Measurements from ENCODE around the gene RASIP1.
"Not testable (repeated sequence)": the region's sequence is repeated elsewhere in the genome, so short reads cannot be mapped to it uniquely, and the experiment has no call there.

RASIP1 gene

DNA sequence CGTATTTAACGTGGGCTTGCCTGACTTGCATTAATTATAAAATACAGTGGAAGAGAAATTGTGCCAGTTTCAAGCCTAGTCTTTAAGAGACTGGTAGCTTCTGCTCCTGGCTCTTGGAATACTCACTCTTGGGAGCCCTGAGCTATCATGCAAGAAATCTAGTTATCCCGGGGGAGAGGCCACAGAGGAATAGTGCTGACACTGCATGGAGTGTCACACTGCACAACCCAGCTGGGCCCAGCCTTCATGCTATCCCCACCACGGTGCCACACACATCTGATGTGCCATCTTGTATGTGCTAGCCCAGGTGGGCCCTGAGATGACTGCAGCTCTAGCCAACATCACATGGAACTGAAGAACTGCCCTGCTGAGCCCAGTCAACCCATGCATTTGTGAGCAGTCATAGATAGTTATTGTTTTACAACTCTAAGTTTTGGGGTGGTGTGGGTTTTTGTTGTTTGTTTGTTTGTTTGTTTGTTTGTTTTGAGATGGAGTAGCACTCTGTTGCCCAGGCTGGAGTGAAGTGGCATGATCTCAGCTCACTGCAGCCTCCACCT, 29.2 kb downstream of the RASIP1 start:
- DNase-seq (ENCODE audit: low read depth) = no peak

DNA sequence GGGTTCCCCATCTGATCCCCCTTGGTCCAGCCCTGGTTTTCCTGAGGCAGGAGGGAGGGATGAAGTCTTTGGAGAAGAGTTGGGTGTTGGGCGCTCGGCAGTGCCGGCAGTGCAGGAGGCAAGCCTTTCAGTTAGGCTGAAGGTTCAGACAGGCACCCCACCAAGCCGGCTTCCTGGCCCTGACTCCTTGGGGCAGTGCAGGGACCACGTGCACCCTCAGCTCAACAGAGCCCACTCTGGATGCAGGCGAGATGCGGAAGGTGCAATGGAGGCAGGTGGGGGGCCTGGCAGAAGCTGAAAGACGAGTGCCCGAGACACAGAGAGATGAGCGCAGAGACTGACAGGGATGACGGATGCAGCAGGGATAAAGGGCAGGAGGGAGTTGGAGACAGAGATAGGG, 31.9 kb downstream of the RASIP1 start:
- no peak for DNase-seq (ENCODE audit: low read depth)

- no peak for DNase-seq (ENCODE audit: low read depth)
Measured at GRCh38 chr19:48705431-48705830, 35.0 kb downstream of the RASIP1 start.

- DNase-seq (ENCODE audit: low read depth) = no peak
Measured at GRCh38 chr19:48703316-48703715, 37.1 kb downstream of the RASIP1 start.

- DNase-seq (ENCODE audit: low read depth) = no peak
Measured at GRCh38 chr19:48702701-48703100, 37.7 kb downstream of the RASIP1 start.

DNA sequence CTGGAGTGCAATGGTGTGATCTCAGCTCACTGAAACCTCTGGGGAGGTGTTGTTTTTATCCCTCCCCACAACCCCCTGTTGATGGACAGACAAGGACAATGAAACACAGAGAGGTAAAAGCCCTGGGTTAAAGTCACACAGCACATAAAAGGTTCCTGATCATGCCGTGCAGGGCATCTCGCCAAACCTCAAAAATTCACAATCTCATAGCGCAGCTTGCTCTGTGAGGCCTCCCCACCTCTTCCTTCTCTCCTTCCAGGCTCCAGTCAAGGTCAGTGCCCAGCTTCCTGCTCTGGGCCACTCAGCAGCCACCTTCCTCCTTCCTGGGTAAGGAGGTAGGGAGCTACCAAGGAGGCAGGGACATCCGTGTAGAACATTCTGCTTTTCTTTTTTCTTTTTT, 42.4 kb downstream of the RASIP1 start:
- peak; percentile 76 for DNase-seq (ENCODE audit: low read depth)

- no peak for DNase-seq (ENCODE audit: low read depth)
Measured at GRCh38 chr19:48696353-48697010, 43.9 kb downstream of the RASIP1 start.

GRCh38 chr19:48695743-48696352, 44.6 kb downstream of the RASIP1 start, which contains the start of gene FUT2:
FUT2 (plus strand) TSS chr19:48695971; CDS start chr19:48702957, 6,986 bp downstream.
- DNase-seq (ENCODE audit: low read depth) = no peak

GRCh38 chr19:48693629-48694028, 46.8 kb downstream of the RASIP1 start:
- DNase-seq (ENCODE audit: low read depth) = not testable (repeated sequence)

GRCh38 chr19:48689449-48689848, 51.0 kb downstream of the RASIP1 start:
- no peak for DNase-seq (ENCODE audit: low read depth)

- no peak for DNase-seq (ENCODE audit: low read depth)
Measured at GRCh38 chr19:48687776-48688175, 52.6 kb downstream of the RASIP1 start.

DNA sequence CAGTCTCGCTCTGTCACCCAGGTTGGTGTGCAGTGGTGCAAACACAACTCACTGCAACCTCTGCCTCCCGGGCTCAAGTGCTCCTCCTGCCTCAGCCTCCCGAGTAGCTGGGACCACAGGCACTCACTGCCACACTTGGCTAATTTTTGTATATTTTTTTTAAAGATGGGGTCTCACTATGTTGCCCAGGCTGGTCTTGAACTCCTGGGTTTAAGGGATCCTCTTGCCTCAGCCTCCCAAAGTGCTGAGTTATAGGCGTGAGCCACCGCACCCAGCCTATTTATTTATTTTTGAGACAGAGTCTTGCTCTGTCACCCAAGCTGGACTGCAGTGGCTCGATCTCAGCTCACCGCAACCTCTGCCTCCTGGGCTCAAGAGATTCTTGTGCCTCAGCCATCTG, 53.8 kb downstream of the RASIP1 start:
- not testable (repeated sequence) for DNase-seq (ENCODE audit: low read depth)

DNA sequence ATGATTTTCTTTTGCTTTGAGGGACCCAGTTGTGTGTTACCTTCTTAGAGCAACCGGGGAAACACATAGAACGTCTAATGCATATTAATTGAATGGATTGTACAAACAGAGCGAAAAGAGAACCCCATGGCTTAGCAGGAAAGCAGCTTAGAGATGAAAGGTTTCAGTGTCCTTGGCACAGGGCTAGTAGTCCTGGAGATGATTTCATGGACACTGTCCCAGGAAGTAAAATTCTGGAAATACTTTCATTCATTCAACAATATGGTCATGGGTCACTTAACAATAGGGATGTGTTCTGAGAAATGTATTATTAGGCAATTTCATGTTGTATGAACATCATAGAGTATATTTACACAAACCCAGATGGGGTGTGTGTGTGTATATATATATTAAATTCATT, 54.3 kb downstream of the RASIP1 start:
- peak; percentile 14 for DNase-seq (ENCODE audit: low read depth)

- DNase-seq (ENCODE audit: low read depth) = no peak
Measured at GRCh38 chr19:48685583-48685982, 54.8 kb downstream of the RASIP1 start.

DNA sequence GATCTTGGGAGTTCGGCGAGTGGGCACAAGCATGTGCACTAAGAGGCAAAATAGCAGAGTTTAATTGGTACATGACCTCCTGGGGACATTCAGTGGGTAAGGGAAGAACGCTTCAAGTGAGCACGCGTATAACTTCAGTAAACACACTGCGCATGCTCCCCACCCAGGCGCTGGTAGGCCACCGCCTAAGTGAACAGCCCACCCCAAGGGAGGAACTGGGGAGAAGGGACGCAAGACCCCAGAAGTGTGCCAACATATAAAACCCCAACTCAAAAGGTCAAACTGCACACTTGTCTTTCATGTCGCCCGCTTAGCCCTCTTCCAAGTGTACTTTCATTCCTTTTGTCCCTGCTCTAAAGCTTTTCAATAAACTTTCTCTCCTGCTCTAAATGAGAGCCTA, 57.1 kb downstream of the RASIP1 start:
- DNase-seq (ENCODE audit: low read depth) = peak; percentile 33

DNA sequence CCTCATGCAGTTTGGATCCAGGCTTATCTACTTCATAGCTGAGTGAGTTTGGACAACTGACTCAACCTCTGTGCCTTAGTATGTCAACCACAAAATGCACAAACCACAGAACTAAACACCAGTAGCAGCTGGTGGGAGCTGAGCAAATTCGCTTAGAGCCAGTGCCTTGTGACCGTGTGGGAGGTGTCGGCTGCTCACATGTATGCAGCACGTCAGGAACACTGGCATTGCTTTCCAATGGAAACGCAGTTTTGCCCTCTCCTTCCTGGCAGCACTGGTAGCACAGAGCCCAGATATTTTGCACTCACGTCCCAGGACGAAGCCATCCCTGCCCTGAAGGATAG, 59.3 kb downstream of the RASIP1 start:
- peak; percentile 69 for DNase-seq (ENCODE audit: low read depth)

DNA sequence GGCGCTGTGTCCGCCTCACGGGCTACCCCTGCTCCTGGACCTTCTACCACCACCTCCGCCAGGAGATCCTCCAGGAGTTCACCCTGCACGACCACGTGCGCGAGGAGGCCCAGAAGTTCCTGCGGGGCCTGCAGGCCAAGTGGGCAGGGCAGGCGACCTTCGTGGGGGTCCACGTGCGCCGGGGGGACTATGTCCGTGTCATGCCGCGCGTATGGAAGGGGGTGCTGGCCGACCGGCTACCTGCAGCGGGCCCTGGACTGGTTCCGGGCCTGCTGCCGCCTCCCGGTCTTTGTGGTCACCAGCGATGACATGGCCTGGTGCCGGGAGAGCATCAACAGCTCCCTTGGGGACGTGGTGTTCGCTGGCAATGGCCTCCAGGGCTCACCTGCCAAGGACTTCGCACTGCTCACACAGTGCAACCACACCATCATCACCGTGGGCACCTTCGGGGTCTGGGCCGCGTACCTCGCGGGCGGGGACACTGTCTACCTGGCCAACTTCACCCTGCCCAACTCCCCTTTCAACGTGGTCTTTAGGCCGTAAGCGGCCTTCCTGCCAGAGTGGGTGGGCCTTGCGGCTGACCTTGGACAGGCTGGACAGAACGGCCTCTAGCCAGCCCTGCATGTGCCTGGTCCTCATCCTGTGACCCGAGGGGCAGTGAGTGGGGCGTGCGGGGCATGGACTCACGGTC, 59.8 kb downstream of the RASIP1 start:
- no peak for DNase-seq (ENCODE audit: low read depth)

DNA sequence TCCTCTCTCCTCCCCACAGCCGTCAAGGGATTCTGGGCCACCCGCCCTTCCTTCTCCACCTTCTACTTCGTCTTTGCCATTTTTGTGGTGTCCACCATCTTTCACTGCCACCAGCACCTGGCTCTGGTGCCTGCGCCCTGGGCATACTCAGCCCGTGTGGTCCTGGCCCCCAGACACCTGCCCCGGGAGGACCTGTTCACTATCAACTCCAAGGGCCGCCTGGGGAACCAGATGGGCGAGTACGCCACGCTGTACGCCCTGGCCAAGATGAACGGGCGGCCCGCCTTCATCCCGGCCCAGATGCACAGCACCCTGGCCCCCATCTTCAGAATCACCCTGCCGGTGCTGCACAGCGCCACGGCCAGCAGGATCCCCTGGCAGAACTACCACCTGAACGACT, 60.4 kb downstream of the RASIP1 start:
- DNase-seq (ENCODE audit: low read depth) = not testable (repeated sequence)

DNA sequence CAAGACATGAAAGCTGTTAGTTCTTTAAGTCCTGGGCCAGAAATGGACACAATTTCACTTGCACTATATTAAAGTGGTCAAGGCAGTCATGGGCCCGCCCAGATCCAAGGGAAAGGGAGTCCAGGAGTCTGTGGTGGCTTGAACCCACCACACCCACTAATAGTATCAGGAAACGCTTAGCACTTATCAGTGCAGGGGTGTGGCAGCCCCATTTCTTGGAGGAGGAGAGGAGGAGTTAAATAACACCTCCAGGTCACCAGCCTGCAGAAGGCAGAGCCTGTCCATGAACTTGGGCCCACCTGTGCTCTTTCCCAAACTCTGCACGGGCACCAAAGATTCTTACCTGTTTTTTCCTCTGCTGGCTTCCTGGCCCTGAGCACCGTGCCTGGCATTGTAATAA, 62.2 kb downstream of the RASIP1 start:
- no peak for DNase-seq (ENCODE audit: low read depth)

DNA sequence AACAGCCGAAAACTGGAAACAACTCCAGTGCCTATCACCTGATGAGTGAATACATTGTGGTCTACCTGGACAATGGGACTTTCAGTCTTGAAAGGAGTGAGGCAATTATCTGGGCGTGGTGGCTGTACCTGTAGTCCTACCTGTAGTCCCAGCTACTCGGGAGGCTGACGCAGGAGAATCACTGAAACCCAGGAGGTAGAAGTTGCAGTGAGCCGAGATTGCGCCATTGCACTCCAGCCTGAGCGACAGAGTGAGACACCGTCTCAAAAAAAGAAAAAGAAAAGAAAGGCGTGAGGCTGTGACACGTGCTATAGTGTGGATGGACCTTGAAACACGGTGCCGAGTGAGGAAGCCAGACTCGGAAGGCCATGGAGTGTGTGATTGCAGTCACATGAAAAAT, 63.5 kb downstream of the RASIP1 start:
- DNase-seq (ENCODE audit: low read depth) = no peak

DNA sequence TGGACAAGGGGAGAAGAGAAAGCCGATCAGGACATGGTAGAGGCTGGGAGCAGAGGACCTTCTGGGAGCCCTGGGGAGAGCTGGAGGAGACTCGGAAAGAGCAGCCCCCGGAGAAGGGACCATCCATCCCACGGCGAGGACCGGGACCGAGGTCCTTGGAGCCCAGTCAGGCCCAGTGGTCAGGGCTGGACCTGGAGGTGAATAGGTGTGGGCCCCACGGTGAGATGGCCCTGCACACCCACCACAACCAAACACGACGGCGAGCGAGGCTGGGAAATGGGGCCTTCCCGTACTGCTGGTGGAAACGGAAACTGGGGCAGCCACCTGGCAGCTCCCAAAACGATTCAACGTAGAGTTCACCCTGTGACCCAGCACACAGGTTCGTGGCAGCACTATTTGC, 63.9 kb downstream of the RASIP1 start:
- no peak for DNase-seq (ENCODE audit: low read depth)

DNA sequence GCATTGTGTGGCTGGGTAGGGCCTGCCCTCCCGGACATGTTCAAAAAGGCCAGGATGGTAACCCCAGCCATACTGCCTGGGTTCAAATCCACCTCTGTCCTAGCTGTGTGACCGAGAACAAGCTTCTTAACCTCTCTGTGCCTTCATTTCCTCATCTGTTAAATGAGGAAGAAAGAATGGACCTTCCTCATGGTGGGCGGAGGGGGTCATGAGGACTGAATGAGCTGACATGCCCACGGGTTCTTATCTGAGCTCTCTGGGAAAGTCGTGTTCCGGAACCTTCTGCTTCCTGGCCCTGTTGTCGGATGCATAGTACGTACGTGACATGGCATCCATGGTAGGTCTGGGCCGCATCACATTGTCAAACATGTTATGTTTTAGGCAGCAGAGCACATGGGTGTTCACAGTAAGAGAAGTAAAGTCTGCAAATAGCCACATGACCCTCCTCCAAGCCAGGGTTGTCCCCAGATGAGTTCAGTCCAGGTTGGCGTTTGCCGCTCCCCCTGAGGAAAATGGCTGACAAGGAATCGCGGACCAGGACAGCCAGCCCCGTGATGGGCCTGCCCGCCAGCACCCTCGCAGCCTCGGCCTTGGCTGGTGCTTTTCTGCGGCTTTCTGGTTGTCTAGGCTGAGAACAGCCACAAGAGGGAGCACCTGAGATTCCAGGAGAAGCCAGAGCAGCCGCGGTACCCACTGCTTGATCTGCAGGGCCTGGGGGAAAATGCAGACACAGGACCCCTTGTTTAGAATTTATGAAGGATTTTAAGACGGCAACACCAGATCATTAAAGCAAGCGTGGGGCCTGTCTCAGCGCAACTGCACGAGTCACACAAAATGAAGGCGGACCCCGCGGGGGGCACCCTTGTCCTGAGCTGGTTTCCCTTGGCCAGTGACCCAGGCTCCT, 65.2 kb downstream of the RASIP1 start:
- DNase-seq (ENCODE audit: low read depth) = peak; percentile 71

Measured in iris pigment epithelial cell (primary cell).